ENCODE data around the gene GAREM1. TPM values are rescaled to one million over a fixed set of nuclear protein-coding genes. Genes with fewer than 3 reads are reported as not detected.
"Not testable (repeated sequence)": the region's sequence is repeated elsewhere in the genome, so short reads cannot be mapped to it uniquely, and the experiment has no call there.

The GAREM1 gene
- total RNA-seq, 1 experiment from 2014 or later = 11.1 TPM

- DNase-seq (ENCODE audit: low read depth, low spot score); H3K4me1 ChIP-seq (ENCODE audit: control insufficient read depth in 1 of 2, insufficient read depth in 2 of 2, low read length in 2 of 2); H3K4me3 ChIP-seq (replicated peaks in 1 of 2; ENCODE audit: low read depth in 1 of 2, low read length in 2 of 2); intact Hi-C loops (cut with micrococcal nuclease); H4K20me1 ChIP-seq (ENCODE audit: insufficient read depth); BruUV-seq (replicated peaks); H2AFZ ChIP-seq (ENCODE audit: low read depth, low read length, poor library complexity, severe bottlenecking); ATAC-seq; POLR2A ChIA-PET; H3K9ac ChIP-seq (ENCODE audit: low read length); H3K36me3 ChIP-seq (ENCODE audit: control insufficient read depth in 1 of 2, insufficient read depth in 2 of 2, low read length in 2 of 2); H3K79me2 ChIP-seq (ENCODE audit: insufficient read depth, low read length); H3K27ac ChIP-seq (ENCODE audit: low read depth, low read length); H3K4me2 ChIP-seq (ENCODE audit: low read length); H3K9me2 ChIP-seq (ENCODE audit: insufficient read depth); H3K27me3 ChIP-seq (ENCODE audit: insufficient read depth, low read length); H3K9me3 ChIP-seq (ENCODE audit: control insufficient read depth in 1 of 2, insufficient read depth in 1 of 2, low read depth in 1 of 2, low read length in 2 of 2): not testable (repeated sequence)
- ChIA-PET RAD21 (ENCODE audit: low non-redundant PET in 1 of 2, low total read pairs in 2 of 2, uncharacterized antibody in 2 of 2, unreplicated experiment in 2 of 2) (interaction anchor here in 1 of 2 experiments (0.7 kb wide), 1 partner anchor 170 kb away, joined by 3 read pairs; no protein-coding TSS in a partner anchor), CTCF (interaction anchor here (1.1 kb wide), 1 partner anchor 186 kb away, joined by 3 read pairs; no protein-coding TSS in a partner anchor)
Measured at GRCh38 chr18:32475069-32475468, 4.4 kb upstream of the GAREM1 start.

DNA sequence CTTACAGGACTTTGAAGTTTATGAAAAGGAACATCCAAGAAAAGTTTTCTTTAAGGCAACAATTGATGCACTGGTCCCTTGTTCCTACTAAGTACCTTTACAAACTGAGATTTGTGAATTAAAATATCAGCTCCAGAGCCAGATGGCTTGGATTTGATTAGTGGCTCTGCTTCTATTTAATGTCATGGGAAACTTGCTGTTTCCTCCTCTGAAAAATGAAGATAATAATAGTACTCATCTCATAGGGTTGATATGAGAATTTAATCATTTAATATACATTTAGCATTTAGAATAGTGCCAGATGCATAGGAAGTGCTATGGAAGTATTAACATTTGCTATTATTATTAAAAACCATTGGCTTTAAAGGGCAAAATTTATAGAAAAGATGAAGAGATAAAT, 2.6 kb upstream of the GAREM1 start:
- TF ChIP-seq TCF7L2 (IDR thresholded peaks at IDR 0.05; ENCODE audit: borderline replicate concordance, extremely low read depth, insufficient read depth, insufficient read length) = no peak
- no peak for TF ChIP-seq ELF1 (IDR thresholded peaks at IDR 0.05; ENCODE audit: borderline replicate concordance, low read depth)
- TF ChIP-seq ATF3 (IDR thresholded peaks at IDR 0.05) = no peak
- no peak for TF ChIP-seq ZNF274 (IDR thresholded peaks at IDR 0.05; ENCODE audit: low read depth, low read length)
- TF ChIP-seq EZH2phosphoT487 (IDR thresholded peaks at IDR 0.05; ENCODE audit: borderline replicate concordance) = no peak
- TF ChIP-seq RAD21 (IDR thresholded peaks at IDR 0.05; ENCODE audit: low read depth) = no peak
- TF ChIP-seq, protein P1, sequence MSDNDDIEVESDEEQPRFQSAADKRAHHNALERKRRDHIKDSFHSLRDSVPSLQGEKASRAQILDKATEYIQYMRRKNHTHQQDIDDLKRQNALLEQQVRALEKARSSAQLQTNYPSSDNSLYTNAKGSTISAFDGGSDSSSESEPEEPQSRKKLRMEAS (IDR thresholded peaks at IDR 0.05) = no peak
- no peaks in the 10 kb centered on the region for H3K9me2 ChIP-seq (ENCODE audit: insufficient read depth)
- RAD21 ChIA-PET (ENCODE audit: low non-redundant PET in 1 of 2, low total read pairs in 2 of 2, uncharacterized antibody in 2 of 2, unreplicated experiment in 2 of 2) = no interaction called here

More for the DNA sequence above, 2.6 kb upstream of the GAREM1 start:
- H3K4me3 ChIP-seq (replicated peaks in 1 of 2; ENCODE audit: low read depth in 1 of 2, low read length in 2 of 2) = no peak overlapping the region
- H3K27me3 ChIP-seq (ENCODE audit: insufficient read depth, low read length) = no peaks in the 10 kb centered on the region
- CTCF ChIA-PET = interaction anchor here (1.2 to 1.3 kb wide), 2 partner anchors 184 to 199 kb away, joined by 4 read pairs; no protein-coding TSS in a partner anchor
- no peak overlapping the region for H3K27ac ChIP-seq (ENCODE audit: low read depth, low read length)
- peaks cover 8% of the 10 kb centered on the region; the same call in 1 of the 2 replicates for H3K79me2 ChIP-seq (ENCODE audit: insufficient read depth, low read length)
- H4K20me1 ChIP-seq (ENCODE audit: insufficient read depth) = no peaks in the 10 kb centered on the region
- POLR2A ChIA-PET = no interaction called here
- no peak overlapping the region for H2AFZ ChIP-seq (ENCODE audit: low read depth, low read length, poor library complexity, severe bottlenecking)
- DNase-seq (ENCODE audit: low read depth, low spot score) = no peak
- no peak overlapping the region for H3K4me2 ChIP-seq (ENCODE audit: low read length)
- H3K36me3 ChIP-seq (ENCODE audit: control insufficient read depth in 1 of 2, insufficient read depth in 2 of 2, low read length in 2 of 2) = no peaks in the 10 kb centered on the region
- H3K9ac ChIP-seq (ENCODE audit: low read length) = no peak overlapping the region
- H3K4me1 ChIP-seq (ENCODE audit: control insufficient read depth in 1 of 2, insufficient read depth in 2 of 2, low read length in 2 of 2) = peaks cover 12 to 21% of the 10 kb centered on the region in 2 experiments; a peak in 3 of 4 replicates
- no peak for ATAC-seq
- no TSS peak for BruUV-seq (replicated peaks)
- intact Hi-C loops (cut with micrococcal nuclease) = loop anchor here (5.0 kb wide), 1 partner anchor 316 kb away; no protein-coding TSS in a partner anchor
- H3K9me3 ChIP-seq (ENCODE audit: control insufficient read depth in 1 of 2, insufficient read depth in 1 of 2, low read depth in 1 of 2, low read length in 2 of 2) = no peaks in the 10 kb centered on the region

Data from HCT116 (cell line).